ENCODE results near the gene RALGPS1. TPM values are rescaled to one million over a fixed set of nuclear protein-coding genes. Genes with fewer than 3 reads are reported as not detected.

The RALGPS1 gene
- total and polyA plus RNA-seq, 2 of the 13 experiments (the other 11 are each of a cell fraction or from before 2014, with no cell fraction given): 3.7 to 6.5 TPM

- TF ChIP-seq CTCF (CRISPR knock-in tag; IDR thresholded peaks at IDR 0.05) (peak; percentile 85), ZSCAN9 (CRISPR knock-in tag; IDR thresholded peaks at IDR 0.05; ENCODE audit: borderline replicate concordance) (no peak)
These were observed 51.2 kb downstream of the RALGPS1 start (continued) for GRCh38 chr9:126965541-126966428.

- no peaks in the 10 kb centered on the region for H3K4me1 ChIP-seq (ENCODE audit: insufficient read depth, low read length)
- CTCF ChIA-PET (ENCODE audit: low intra/inter-chr PET ratio, low total read pairs): no interaction called here
- intact Hi-C loops (cut with micrococcal nuclease; ENCODE audit: unreplicated experiment) (no loop called here), in situ Hi-C loops (cut with HindIII; ENCODE audit: extremely low pct_ligation_motif_present, low pct_unique_long_range_greater_than_20kb) (no loop called here)
- H3K27ac ChIP-seq (ENCODE audit: extremely low read length, insufficient read depth, low read length): no peak overlapping the region
- H3K9ac ChIP-seq (ENCODE audit: insufficient read depth, low read depth, low read length): no peak overlapping the region
- POLR2A ChIA-PET: no interaction called here
- H3K4me3 ChIP-seq (replicated peaks in 1 of 3; ENCODE audit: insufficient read depth in 1 of 3, low read depth in 2 of 3, low read length in 3 of 3): no peak overlapping the region
- no peaks in the 10 kb centered on the region for H3K79me2 ChIP-seq (ENCODE audit: insufficient read depth, low read length)
- ATAC-seq (no peak), DNase-seq (ENCODE audit: low spot score) (no peak), FAIRE-seq (no peak)
- H3K36me3 ChIP-seq (replicated peaks in 1 of 2; ENCODE audit: control insufficient read depth in 1 of 2, insufficient read depth in 2 of 2, low read length in 2 of 2): no peaks in the 10 kb centered on the region
- H2AFZ ChIP-seq (ENCODE audit: low read length): no peak overlapping the region
- 92% methylated on average over 2 of the region's 2 CpGs for WGBS (ENCODE audit: low lambda C conversion rate)
- no peaks in the 10 kb centered on the region for H4K20me1 ChIP-seq (ENCODE audit: insufficient read depth, low read length)
- BruUV-seq (replicated peaks): no TSS peak
- TF ChIP-seq RXRA (CRISPR knock-in tag; IDR thresholded peaks at IDR 0.05) (no peak), GTF2F1 (IDR thresholded peaks at IDR 0.05; ENCODE audit: low read length) (no peak), ZNF652 (CRISPR knock-in tag; IDR thresholded peaks at IDR 0.05; ENCODE audit: borderline replicate concordance, low read depth) (no peak), MAFF (IDR thresholded peaks at IDR 0.05; ENCODE audit: low read depth, low read length) (no peak), SMYD3 (CRISPR knock-in tag; IDR thresholded peaks at IDR 0.05) (no peak), ZBTB34 (CRISPR knock-in tag; IDR thresholded peaks at IDR 0.05) (no peak), FUBP1 (CRISPR knock-in tag; IDR thresholded peaks at IDR 0.05; ENCODE audit: borderline replicate concordance) (no peak), HOXA3 (CRISPR knock-in tag; IDR thresholded peaks at IDR 0.05) (no peak), ZNF468 (CRISPR knock-in tag; IDR thresholded peaks at IDR 0.05) (no peak), ZSCAN31 (CRISPR knock-in tag; IDR thresholded peaks at IDR 0.05; ENCODE audit: low read depth) (no peak), ZNF780A (CRISPR knock-in tag; IDR thresholded peaks at IDR 0.05) (no peak), ZNF570 (CRISPR knock-in tag; IDR thresholded peaks at IDR 0.05; ENCODE audit: borderline replicate concordance) (no peak), SRF (IDR thresholded peaks at IDR 0.05; ENCODE audit: low read depth, low read length) (no peak), ZNF740 (CRISPR knock-in tag; IDR thresholded peaks at IDR 0.05) (no peak), SOX6 (IDR thresholded peaks at IDR 0.05) (no peak), SOX6 (CRISPR knock-in tag; IDR thresholded peaks at IDR 0.05) (no peak), RNF2 (conservative IDR thresholded peaks at IDR 0.05; ENCODE audit: low read depth) (no peak)
- no peaks in the 10 kb centered on the region for H3K9me3 ChIP-seq (ENCODE audit: low read length)
- no peak overlapping the region for H3K4me2 ChIP-seq (ENCODE audit: low read depth, low read length)
- no peaks in the 10 kb centered on the region for H3K27me3 ChIP-seq (ENCODE audit: control insufficient read depth in 1 of 2, insufficient read depth in 2 of 2, low read length in 2 of 2)
These were observed 56.7 kb downstream of the RALGPS1 start for GRCh38 chr9:126971261-126971660.

Data from HepG2 (cell line).